Right hindlimb (tissue), 1 donor: ENCODE results near the gene PCDH1.

Experiments
- DNase-seq: peaks from one replicate; pipeline ENCODE4 v3.0.0-alpha.2; 2018

Gene PCDH1

DNA sequence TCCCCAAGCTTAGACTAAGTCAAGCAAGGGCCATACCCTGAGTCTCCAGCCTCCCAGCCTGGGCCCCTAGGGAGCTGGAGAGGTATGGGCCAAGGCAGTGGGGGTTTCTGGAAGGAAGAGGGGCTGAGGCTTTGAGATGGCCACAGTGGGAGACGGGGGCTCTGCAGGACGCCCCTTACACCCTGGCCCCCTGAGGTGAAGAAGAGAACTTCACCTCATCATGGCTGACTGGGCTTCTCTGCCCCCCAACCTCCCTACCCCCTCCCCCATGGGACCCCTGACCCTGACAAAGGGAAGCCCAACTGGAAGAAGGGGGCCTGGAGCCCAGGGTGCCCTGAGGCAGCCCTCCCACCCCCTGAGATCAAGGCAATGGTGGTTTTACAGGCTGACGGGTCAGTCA lies 25.8 kb downstream of the PCDH1 start:
- no peak for DNase-seq

- no peak for DNase-seq
These were observed 26.9 kb downstream of the PCDH1 start for GRCh38 chr5:141851195-141851874.

- no peak for DNase-seq
These were observed 27.4 kb downstream of the PCDH1 start for GRCh38 chr5:141850786-141851185.

DNA sequence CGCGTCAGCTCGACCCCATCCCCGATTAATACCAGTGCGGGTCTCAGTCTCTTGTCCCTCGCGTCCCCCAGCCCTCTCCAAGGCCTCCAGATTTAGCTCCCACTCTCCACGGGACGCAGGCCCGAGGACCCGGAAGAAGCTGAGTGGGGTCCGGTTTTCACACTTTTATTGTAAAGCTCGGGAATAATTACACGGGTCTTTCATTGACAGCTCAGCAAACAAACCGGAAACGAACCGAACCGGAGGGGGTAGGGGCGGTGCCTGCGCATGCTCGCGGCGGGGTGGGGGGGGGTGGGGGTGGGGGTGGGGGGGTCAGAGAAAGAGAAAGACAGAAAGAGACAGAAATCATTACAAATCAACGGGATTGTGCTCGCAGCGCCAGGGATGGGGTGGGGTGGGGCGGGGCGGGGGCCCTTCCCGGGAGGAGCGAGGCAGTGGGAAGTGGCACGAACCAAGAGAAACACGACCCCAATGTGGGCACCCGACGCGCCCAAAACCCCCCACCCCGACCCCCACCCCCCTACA lies 27.9 kb downstream of the PCDH1 start:
- DNase-seq = no peak

DNA sequence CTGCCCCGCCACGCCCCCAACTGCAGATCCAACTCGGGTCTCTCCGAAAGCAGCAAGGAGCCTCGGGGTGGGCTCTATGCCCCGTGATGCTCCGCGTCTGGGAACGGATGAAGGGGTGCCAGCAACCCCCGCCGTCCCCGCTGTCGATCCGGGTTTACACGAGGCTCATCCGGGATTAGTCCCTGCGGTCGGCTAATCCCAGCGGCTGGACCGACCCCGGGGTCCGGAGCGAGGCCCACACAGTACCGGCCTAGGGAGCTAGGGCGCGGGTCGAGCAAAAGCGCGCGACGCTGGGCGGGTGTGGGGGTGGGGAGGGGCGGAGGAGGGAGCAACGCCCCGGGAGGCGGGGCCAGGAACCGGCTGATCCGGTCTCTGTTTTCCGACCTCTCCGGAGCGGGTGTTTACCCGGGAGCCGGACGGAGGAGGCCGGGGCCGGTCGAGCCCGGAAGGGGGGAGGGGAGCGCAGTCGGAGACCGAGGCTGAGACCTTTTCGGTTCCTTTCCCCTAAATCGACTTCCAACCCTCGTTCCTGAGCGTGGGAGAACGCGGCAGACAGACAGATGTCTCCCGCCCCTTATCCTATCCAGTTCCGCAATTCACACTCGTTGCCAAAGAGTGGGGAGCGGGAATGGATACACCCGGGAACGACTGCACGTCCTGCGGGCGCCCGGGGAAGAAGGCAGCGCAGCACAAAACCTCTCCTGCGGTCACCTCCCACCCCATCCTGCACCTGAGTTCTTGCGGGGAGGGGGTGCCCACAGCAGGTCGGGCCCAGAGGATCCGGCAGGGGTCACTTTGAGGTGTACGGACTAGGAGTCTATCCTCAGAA lies 28.6 kb downstream of the PCDH1 start:
- DNase-seq = peak; percentile 91

DNA sequence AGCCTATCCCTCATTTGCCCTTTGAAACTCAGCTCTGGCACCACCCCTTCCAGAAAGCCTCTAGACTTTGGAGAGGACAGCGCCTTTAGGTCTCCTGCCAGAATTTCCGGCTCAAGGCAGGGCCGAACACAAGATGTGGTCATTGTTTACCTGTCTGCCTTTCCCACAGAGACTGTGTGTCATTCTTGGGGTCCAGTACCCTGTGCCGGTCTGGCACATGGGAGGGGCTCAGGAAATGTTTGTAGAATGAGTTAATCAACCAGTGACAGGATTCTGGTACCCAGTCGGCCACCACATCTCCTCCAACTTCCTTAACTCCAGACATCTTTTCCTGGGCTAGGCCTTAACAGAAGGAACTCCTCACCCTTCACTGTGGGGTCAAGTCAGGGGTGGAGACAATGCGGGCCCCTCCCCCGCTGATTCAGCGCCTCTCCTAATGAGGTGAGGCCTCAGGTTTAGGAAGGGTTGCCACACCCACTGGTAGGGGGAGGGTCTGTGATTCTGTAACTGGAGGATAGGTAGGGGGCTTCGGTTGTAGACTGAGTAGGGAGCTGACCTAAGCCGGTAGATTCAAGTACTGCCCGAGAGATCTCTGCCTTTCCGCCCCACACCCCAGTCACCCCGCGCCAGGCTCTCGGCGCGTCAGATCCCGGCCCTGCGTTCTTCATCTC lies 29.3 kb downstream of the PCDH1 start:
- peak; percentile 38 for DNase-seq

DNA sequence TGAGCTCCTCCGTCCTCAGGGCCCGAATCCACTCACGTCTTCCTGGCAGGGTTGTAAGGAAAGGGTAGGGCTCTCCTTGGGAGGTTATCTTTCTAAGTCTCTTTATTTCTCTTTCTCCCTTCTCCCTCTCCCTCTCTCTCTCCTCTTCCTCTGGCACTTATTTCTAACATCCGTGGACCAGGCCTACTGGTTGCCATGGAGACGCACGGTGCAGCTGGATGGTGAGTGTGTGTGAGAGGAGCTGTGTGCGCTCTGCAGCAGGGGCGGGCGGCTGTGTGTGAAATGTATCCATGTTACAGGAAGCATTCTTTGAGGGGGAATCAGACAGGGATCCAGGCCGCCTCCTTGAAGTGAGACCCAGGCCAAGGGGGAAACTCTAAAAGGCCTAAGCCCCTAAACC lies 32.2 kb downstream of the PCDH1 start:
- peak; percentile 66 for DNase-seq

GRCh38 chr5:141845371-141845851 lies 32.8 kb downstream of the PCDH1 start:
- DNase-seq = no peak

DNA sequence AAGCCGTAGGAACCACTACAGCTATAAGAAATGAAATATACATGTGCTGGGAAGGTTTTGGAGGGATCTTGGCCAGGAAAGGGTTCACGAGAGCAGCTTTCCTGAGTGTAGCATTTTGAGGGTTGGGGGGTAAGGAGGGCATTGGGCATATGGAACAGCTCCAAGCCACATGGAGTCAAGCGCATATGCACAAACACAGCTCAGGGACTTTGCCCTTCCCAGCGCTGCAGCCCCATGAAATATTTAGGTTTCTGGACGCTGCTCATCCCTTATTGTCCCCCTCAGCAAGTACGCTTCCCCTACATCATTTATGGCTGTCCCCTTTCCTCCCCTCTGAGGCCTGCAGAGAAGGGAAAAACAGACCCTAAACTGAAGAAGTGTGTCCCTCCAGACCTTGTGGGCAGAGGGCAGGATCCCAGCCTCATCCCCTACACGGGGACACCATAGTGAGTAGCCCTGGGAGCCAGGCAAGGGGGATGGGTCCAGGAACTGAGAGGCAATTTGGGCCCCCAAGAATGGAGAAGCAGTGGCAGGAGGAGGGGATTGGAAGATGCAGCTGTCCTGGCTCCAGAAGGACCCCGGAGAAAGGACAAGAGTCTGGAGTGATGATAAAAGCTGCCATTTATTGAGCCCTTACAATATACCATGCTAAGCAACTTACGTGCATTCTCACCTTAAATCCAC lies 33.7 kb downstream of the PCDH1 start:
- DNase-seq = no peak

GRCh38 chr5:141843156-141843927 lies 34.9 kb downstream of the PCDH1 start:
- DNase-seq = no peak

DNA sequence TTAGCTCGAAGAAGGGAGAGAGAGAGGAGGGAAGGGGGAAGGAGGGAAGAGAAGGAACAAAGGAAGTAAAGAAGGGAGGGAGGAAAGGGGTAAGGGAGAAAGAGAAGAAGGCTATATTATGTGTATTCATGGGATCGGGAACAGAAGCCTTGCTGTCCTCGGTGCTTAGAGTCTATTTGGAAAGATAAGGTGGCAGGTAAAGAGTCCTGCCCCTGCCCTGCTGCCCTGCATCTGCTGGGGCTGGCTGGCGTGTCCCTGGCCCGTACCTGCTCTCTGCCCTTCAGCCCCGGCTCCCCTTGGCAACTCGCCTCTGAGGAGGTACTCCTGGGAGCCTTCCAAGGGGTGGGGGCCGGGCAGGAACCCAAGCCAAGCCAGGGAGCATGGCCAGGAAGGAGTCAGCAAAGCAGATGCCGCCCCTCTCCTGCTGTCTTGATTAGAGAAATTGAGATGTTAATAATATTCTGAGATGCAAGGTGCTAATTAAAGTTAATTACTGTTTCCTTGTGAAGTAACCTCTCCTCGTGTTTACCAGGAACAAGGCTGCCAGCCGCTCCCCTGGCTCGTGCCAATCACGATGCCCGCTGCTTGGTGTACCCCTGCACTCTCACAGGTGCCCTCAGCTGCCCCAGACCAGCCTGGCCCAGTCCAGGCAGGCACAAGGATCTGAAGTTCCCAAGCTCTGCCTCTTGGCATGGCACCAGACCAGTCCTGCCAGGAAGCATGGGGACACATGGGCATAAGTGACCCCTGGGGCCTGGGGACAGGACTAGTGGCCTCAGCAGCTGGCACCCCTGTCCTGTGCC lies 36.6 kb downstream of the PCDH1 start:
- no peak for DNase-seq

DNA sequence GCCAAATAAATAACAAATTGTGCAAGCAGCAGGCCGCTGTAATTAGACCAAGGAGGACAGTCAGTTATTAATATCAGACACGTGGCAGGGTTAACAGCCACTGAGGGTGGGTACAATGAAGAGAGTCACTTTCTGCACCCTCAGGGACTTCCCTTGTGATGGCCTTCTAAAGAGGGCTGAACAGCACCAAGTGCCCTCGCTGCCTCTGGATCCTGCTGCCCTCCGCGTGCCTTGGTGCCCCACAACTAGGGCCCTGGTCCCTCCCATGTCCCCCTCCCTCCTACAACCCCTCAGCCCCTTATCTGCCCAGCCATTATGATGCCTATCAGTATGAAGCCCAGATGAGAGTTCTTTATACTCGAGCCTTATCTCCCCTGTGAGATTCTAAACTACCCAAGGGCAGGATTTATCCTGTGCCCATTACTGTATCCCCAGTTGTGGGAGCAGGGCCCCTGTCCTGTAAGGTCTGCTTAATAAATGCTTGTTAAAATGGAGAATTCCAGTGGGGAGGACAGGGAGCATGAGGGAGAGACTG lies 37.3 kb downstream of the PCDH1 start:
- DNase-seq = no peak

DNA sequence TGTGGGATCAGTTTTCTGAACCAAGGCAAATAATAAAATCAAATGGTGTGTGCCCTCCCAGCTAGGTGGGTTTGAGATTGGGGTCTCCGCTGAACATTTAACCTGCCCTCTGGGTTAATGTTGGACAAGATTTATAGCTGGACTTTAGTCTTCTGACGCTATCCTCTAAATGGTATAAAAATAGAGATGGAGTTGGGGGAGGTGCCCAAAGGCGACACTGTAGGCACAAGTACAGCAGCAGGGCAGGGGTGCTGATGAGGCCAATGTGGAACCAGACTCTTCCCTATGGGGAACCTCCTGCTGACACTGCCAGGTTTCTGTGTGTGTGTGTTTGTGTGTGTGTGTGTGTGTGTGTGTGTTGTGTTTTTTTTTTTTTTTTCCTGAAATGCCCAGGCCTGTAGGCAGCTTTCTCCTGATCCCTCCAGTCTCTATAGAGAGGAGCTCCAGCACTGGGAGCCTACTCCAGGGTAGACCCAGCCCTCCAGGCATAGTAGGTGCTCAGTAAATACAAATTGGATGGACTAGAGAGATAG lies 37.9 kb downstream of the PCDH1 start:
- DNase-seq = no peak

- no peak for DNase-seq
These were observed 39.1 kb downstream of the PCDH1 start for GRCh38 chr5:141839015-141839513.

DNA sequence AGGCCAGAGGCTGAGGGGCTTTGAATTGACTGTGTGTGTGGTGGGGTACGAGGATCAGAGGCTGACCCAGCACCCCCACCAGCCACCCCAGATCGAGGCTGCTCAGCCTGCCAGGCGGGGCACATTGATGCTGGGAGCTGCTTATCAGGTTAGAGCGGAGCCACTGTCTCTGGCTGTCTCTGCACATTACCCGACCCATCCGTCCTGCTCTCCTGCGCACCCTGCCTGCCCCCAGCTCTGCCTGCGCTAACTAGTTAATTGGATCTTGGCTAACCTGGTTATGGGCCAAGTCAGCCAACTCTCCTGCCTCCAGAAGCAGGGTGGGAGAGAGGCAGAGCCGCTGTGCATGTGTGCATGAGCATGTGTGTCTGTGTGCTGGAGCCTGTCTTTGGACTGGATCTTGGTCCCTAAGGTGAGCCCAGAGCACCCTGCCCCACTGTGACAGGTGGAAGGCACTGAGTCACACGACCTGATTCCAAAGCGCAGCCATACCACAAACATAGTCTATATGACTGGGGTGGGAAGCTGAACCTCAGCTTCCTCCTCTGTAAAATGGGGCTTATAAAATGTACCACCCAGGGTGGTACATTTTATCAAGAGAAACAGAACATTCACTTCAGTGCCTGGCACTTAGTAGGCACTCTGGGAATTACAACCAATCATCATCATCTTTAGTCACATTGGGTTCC lies 39.7 kb downstream of the PCDH1 start:
- DNase-seq = no peak

GRCh38 chr5:141835928-141836670 lies 42.1 kb downstream of the PCDH1 start:
- DNase-seq = peak; percentile 44

DNA sequence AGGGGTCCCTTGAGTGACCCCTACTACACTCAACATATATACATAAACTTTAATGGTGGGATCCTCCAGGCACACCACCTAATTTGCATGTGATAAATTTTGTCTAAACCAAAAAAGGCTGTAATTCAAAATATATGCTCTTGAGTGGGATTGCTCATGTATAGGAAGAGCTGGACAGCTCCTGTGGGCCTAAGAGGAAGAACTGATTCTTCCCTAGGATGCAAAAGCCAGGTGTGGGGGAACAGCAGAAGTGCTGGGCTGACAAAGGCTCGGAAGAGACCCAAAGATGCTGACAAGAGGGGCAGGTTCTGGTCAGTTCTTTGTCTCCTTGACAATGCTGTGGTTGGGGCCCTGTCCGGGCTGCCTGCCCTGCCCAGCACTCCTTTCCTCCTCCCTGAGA lies 43.9 kb downstream of the PCDH1 start:
- DNase-seq = no peak

DNA sequence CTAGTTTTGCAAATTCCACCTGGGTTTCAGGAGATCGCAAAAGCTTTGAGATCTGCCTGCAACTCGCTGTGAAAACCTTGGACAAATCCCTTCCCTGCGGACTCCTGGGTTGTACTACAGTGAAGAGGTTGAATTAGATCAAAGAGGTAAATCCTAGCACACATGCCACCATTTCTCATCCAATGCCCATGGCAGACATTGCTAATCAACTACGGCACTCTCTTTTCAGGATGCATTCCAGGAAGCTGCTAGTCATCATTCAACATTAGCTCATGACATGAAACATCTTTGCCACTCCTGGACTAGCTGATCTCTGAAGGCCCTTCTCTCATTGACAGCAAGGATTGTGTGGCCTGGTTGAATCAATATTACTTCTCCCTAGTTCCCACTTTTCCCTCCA lies 46.1 kb downstream of the PCDH1 start:
- DNase-seq = no peak

GRCh38 chr5:141828162-141828561 lies 50.0 kb downstream of the PCDH1 start:
- DNase-seq = no peak
